Adrenal gland (tissue), 5 donors: ENCODE results near the gene L3MBTL1.

Experiments used
- CTCF ChIP-seq, 6 experiments: fragments of 450-650 bp in 4 of 6; fragments of 200-600 bp in 2 of 6; sonication (generic) in 1 of 6; IDR thresholded peaks; 1 replicate in 5 of 6; 2 replicates in 1 of 6; pipeline versions ENCODE4 v1.5.1 to v1.8.0; 2016 to 2021; ENCODE audit warnings: antibody characterized with exemption in 6 of 6, mild to moderate bottlenecking in 2 of 6, moderate library complexity in 1 of 6
- POLR2A ChIP-seq, 2 donors: fragments of 450-650 bp; IDR thresholded peaks; one replicate each; pipeline ENCODE4 v1.6.1; 2017; ENCODE audit warnings: antibody characterized with exemption in 2 of 2, mild to moderate bottlenecking in 2 of 2, moderate library complexity in 1 of 2
- donor health status: DM: no; HTN: no; CAD: no.

GRCh38 chr20:43540673-43541060 lies 33.2 kb downstream of the L3MBTL1 start:
- TF ChIP-seq CTCF (IDR thresholded peaks at IDR 0.05) (no peak), POLR2A (IDR thresholded peaks at IDR 0.05) (no peak)
